Activated CD4-positive, alpha-beta T cell treated with anti-CD3 and anti-CD28 coated beads, Interleukin-2, amount 50 U/mL, for 48 hours (primary cell): ENCODE results near the gene ANKRD62.

Source experiments
- DNase-seq, 2 experiments: peaks; one replicate each; pipeline ENCODE4 v3.0.0-alpha.2; 2020

ANKRD62 gene

GRCh38 chr18:12093520-12094257 lies at the start of gene ANKRD62:
TSS of gene ANKRD62 (plus strand) at chr18:12093843. CDS start at chr18:12094018, 175 bp downstream.
- DNase-seq: no peak

GRCh38 chr18:12044591-12044990 lies 49.1 kb upstream of the ANKRD62 start:
- DNase-seq: no peak

- no peak for DNase-seq
These were observed 47.4 kb upstream of the ANKRD62 start for GRCh38 chr18:12046046-12046750.

GRCh38 chr18:12046751-12047335 lies 46.8 kb upstream of the ANKRD62 start:
- DNase-seq: no peak

- DNase-seq: no peak
These were observed 45.4 kb upstream of the ANKRD62 start for GRCh38 chr18:12048010-12048826.

- no peak for DNase-seq
These were observed 44.8 kb upstream of the ANKRD62 start for GRCh38 chr18:12048827-12049175.

- DNase-seq: no peak
These were observed 43.4 kb upstream of the ANKRD62 start for GRCh38 chr18:12049978-12050811.

GRCh38 chr18:12052866-12053265 lies 40.8 kb upstream of the ANKRD62 start:
- no peak for DNase-seq

GRCh38 chr18:12053289-12053688 lies 40.4 kb upstream of the ANKRD62 start:
- no peak for DNase-seq

- DNase-seq: no peak
These were observed 37.4 kb upstream of the ANKRD62 start for GRCh38 chr18:12056034-12056883.

- no peak for DNase-seq
These were observed 36.7 kb upstream of the ANKRD62 start for GRCh38 chr18:12056884-12057402.

- DNase-seq: no peak
These were observed 36.1 kb upstream of the ANKRD62 start for GRCh38 chr18:12057419-12058039.

GRCh38 chr18:12059334-12060181 lies 34.1 kb upstream of the ANKRD62 start:
- no peak for DNase-seq

- no peak for DNase-seq
These were observed 33.3 kb upstream of the ANKRD62 start for GRCh38 chr18:12060182-12060870.

- no peak for DNase-seq
These were observed 32.0 kb upstream of the ANKRD62 start for GRCh38 chr18:12061685-12062084.

GRCh38 chr18:12062974-12063373 lies 30.7 kb upstream of the ANKRD62 start:
- DNase-seq: no peak

- no peak for DNase-seq
These were observed 29.4 kb upstream of the ANKRD62 start for GRCh38 chr18:12064086-12064763.

GRCh38 chr18:12065397-12065796 lies 28.2 kb upstream of the ANKRD62 start:
- DNase-seq: no peak
